Right lung (tissue), 5 donors: ENCODE data around the gene MARK1. TPM values are rescaled to one million over a fixed set of nuclear protein-coding genes. Genes with fewer than 3 reads are reported as not detected.

Source experiments
- DNase-seq, 2 donors: peaks; one replicate each; pipeline ENCODE4 v3.0.0-alpha.2; 2013
- polyA plus RNA-seq, 5 donors: library from polyadenylated mRNA; unstranded; fragments of 120-200 nt; gene quantifications; one replicate each; pipeline versions ENCODE4 v1.2.1 to v1.2.3, GENCODE V29; 2013; ENCODE audit warnings: inconsistent platforms in 1 of 5, low replicate concordance in 1 of 5; ENCODE audit not compliant: insufficient read length in 5 of 5, insufficient read depth in 1 of 5

The MARK1 gene
- polyA plus RNA-seq, 5 donors, result 6.5 to 9.7 (median 9.1) TPM

- peak; percentile 78 to 79 for DNase-seq
Observed at GRCh38 chr1:220690140-220691052, 162.5 kb downstream of the MARK1 start, which contains the start of gene C1orf115. C1orf115 (plus strand) TSS chr1:220690363; CDS start chr1:220690403, 40 bp downstream.

GRCh38 chr1:220691053-220691684, 163.2 kb downstream of the MARK1 start:
- no peak for DNase-seq

- no peak for DNase-seq
Observed at GRCh38 chr1:220692436-220693228, 164.7 kb downstream of the MARK1 start.

GRCh38 chr1:220694866-220695382, 167.0 kb downstream of the MARK1 start:
- DNase-seq, result no peak

GRCh38 chr1:220695426-220695825, 167.5 kb downstream of the MARK1 start:
- no peak for DNase-seq

- no peak for DNase-seq
Observed at GRCh38 chr1:220696226-220696862, 168.4 kb downstream of the MARK1 start.

GRCh38 chr1:220696863-220697231, 168.9 kb downstream of the MARK1 start:
- DNase-seq, result no peak

GRCh38 chr1:220697326-220697725, 169.4 kb downstream of the MARK1 start:
- DNase-seq, result no peak

- DNase-seq, result no peak
Observed at GRCh38 chr1:220698607-220699016, 170.7 kb downstream of the MARK1 start.

- no peak for DNase-seq
Observed at GRCh38 chr1:220699044-220699443, 171.1 kb downstream of the MARK1 start.

GRCh38 chr1:220700556-220701179, 172.7 kb downstream of the MARK1 start:
- peak in 1 of 2 donors; percentile 47 for DNase-seq

GRCh38 chr1:220701974-220702373, 174.0 kb downstream of the MARK1 start:
- DNase-seq, result no peak

GRCh38 chr1:220702733-220703270, 174.9 kb downstream of the MARK1 start:
- DNase-seq, result no peak

- no peak for DNase-seq
Observed at GRCh38 chr1:220703305-220703704, 175.4 kb downstream of the MARK1 start.

- DNase-seq, result no peak
Observed at GRCh38 chr1:220705782-220706181, 177.8 kb downstream of the MARK1 start.

GRCh38 chr1:220706480-220706879, 178.5 kb downstream of the MARK1 start:
- DNase-seq, result no peak

- no peak for DNase-seq
Observed at GRCh38 chr1:220707160-220707559, 179.2 kb downstream of the MARK1 start.

- DNase-seq, result no peak
Observed at GRCh38 chr1:220708244-220708643, 180.3 kb downstream of the MARK1 start.

GRCh38 chr1:220708936-220709801, 181.2 kb downstream of the MARK1 start:
- no peak for DNase-seq

GRCh38 chr1:220710333-220710732, 182.4 kb downstream of the MARK1 start:
- DNase-seq, result no peak
